Erythroblast (primary cell): ENCODE results near the gene ATF6.
"Not testable (repeated sequence)": the region's sequence is repeated elsewhere in the genome, so short reads cannot be mapped to it uniquely, and the experiment has no call there.

Source experiments
- GATA1 ChIP-seq: IDR thresholded peaks from 2 replicates; pipeline ENCODE4 v1.6.1; 2011; ENCODE audit warnings: low read depth, mild to moderate bottlenecking, control low read depth, low read length, moderate library complexity
- POLR2A ChIP-seq: IDR thresholded peaks from 2 replicates; pipeline ENCODE4 v1.6.1; 2011; ENCODE audit warnings: mild to moderate bottlenecking, low read length

- not testable (repeated sequence) for TF ChIP-seq POLR2A, GATA1
These were observed 43.1 kb downstream of the ATF6 start for GRCh38 chr1:161809202-161809601.
